HL-60 (cell line): ENCODE measurements around the gene GRAMD1A.

ENCODE experiments used
- DNase-seq, 2 experiments: peaks; one replicate each; pipeline ENCODE4 v3.0.0-alpha.2; 2010 to 2020; ENCODE audit warnings: low read depth in 1 of 2, low spot score in 1 of 2
- H3K27ac ChIP-seq: fragments of 250-450 bp; sonication (Bioruptor Pico); replicated peaks from 2 replicates; pipeline ENCODE4 v1.5.1; 2020; ENCODE audit warnings: mild to moderate bottlenecking, moderate library complexity
- H3K27me3 ChIP-seq: fragments of 250-450 bp; sonication (Bioruptor Pico); 2 replicates; pipeline ENCODE4 v1.5.1; 2021; ENCODE audit warnings: mild to moderate bottlenecking, moderate library complexity; ENCODE audit not compliant: insufficient read depth, poor library complexity, severe bottlenecking
- H3K4me3 ChIP-seq: replicated peaks from 2 replicates; pipeline ENCODE4 v1.5.1; 2011; ENCODE audit warnings: mild to moderate bottlenecking, control low read depth, low read length; ENCODE audit not compliant: insufficient read depth
- CTCF ChIP-seq: IDR thresholded peaks from one replicate; pipeline ENCODE4 v1.5.1; 2011; ENCODE audit warnings: low read length, control low read depth, inconsistent platforms; ENCODE audit not compliant: insufficient read depth
- GABPA ChIP-seq: IDR thresholded peaks from 2 replicates; pipeline ENCODE4 v1.6.1; 2012; ENCODE audit warnings: low read depth
- POLR2AphosphoS5 ChIP-seq: IDR thresholded peaks from 2 replicates; pipeline ENCODE4 v1.6.1; 2012; ENCODE audit warnings: low read depth
- SPI1 ChIP-seq: IDR thresholded peaks from 2 replicates; pipeline ENCODE4 v1.6.1; 2012; ENCODE audit warnings: low read depth, mild to moderate bottlenecking, borderline replicate concordance
- TF ChIP-seq, protein P1 (sequence below): IDR thresholded peaks from 2 replicates; pipeline ENCODE4 v1.6.1; 2012; ENCODE audit warnings: low read depth; ENCODE audit not compliant: insufficient replicate concordance

GRAMD1A gene

DNA sequence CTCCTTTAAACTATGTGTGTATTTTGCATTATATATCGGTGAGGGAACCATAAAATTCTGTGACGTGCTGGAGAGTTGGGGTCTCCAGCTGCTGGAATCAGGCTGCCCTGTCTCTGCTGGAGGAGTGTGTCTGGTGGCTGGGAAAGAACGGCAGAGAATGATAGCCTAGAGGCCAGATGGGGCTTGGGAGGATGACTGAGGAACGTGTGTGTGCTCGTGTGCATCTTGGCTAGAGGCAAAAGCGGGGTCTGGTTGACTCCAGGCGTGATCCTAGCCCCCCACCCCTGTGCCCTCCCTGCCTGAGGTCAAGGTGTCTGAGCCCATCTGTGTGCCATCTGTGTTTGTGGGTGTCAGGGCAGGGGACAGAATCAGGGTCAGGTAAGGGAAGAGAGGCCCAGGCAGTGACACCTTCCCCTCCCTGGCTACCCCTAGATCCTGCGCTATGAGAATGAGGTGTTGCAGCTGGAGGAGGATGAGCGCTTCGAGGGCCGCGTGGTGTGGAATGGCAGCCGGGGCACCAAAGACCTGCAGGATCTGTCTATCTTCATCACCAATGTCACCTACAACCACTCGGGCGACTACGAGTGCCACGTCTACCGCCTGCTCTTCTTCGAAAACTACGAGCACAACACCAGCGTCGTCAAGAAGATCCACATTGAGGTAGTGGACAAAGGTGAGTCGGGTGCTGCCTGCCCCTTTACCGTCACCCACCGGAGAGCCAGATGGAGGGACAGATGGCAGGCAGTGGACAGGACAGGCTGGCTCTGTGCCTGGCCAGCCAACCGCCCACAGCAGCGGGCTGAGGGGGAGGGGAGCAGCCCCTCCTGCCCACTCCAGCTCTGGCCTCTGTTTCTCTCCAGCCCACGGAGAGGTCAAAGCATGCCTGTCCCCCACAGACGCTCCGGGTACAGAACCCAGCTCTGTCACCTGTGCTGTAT, 33.2 kb downstream of the GRAMD1A start:
- no peak overlapping the region for H3K27ac ChIP-seq
- no peak overlapping the region for H3K4me3 ChIP-seq
- peaks cover 23% of the 10 kb centered on the region for H3K27me3 ChIP-seq
- DNase-seq, result no peak
- TF ChIP-seq POLR2AphosphoS5 (no peak), SPI1 (no peak), CTCF (no peak)
- TF ChIP-seq, protein P1, sequence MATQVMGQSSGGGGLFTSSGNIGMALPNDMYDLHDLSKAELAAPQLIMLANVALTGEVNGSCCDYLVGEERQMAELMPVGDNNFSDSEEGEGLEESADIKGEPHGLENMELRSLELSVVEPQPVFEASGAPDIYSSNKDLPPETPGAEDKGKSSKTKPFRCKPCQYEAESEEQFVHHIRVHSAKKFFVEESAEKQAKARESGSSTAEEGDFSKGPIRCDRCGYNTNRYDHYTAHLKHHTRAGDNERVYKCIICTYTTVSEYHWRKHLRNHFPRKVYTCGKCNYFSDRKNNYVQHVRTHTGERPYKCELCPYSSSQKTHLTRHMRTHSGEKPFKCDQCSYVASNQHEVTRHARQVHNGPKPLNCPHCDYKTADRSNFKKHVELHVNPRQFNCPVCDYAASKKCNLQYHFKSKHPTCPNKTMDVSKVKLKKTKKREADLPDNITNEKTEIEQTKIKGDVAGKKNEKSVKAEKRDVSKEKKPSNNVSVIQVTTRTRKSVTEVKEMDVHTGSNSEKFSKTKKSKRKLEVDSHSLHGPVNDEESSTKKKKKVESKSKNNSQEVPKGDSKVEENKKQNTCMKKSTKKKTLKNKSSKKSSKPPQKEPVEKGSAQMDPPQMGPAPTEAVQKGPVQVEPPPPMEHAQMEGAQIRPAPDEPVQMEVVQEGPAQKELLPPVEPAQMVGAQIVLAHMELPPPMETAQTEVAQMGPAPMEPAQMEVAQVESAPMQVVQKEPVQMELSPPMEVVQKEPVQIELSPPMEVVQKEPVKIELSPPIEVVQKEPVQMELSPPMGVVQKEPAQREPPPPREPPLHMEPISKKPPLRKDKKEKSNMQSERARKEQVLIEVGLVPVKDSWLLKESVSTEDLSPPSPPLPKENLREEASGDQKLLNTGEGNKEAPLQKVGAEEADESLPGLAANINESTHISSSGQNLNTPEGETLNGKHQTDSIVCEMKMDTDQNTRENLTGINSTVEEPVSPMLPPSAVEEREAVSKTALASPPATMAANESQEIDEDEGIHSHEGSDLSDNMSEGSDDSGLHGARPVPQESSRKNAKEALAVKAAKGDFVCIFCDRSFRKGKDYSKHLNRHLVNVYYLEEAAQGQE, result no peak

DNA sequence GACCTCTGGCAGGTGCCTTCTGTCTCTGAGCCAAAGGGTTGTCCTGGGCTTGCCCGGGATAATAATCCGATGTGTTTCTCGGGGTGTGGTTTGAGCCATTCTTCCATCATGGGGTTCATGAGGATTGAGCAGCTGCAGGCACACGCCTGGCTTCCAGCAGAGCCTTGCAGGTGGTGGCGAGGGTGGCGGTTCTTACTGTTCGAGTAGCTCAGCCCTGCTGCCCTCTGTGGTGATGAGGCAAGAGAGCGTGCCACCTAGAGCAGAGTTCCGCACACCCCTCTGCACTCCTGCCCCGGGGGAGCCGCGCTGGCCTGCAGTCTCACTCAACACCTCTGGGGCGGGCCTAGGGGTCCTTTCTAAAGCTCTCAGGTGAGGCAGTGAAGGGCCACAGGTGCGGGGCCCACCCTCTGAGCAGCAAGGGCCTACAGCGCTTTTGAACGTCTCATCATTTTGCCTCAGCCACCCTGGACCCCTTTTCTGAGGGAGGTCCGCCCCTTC, 33.9 kb downstream of the GRAMD1A start:
- TF ChIP-seq POLR2AphosphoS5 (no peak), CTCF (no peak), SPI1 (no peak)
- H3K27ac ChIP-seq, result no peak overlapping the region
- H3K4me3 ChIP-seq, result no peak overlapping the region
- peaks cover 26% of the 10 kb centered on the region for H3K27me3 ChIP-seq
- no peak for DNase-seq

- H3K27me3 ChIP-seq, result peaks cover 30% of the 10 kb centered on the region
- TF ChIP-seq GABPA (no peak), CTCF (no peak), POLR2AphosphoS5 (no peak), SPI1 (no peak)
- TF ChIP-seq, protein P1, result no peak
- no peak overlapping the region for H3K27ac ChIP-seq
- no peak overlapping the region for H3K4me3 ChIP-seq
- DNase-seq, result no peak
Measured at GRCh38 chr19:35034588-35035382, 34.7 kb downstream of the GRAMD1A start.
